Thoracic aorta (tissue), 2 donors: ENCODE measurements around the gene TMEM100. TPM values are rescaled to one million over a fixed set of nuclear protein-coding genes. Genes with fewer than 3 reads are reported as not detected.

Source experiments
- ATAC-seq: fragments of 150-250 bp; one replicate; pipeline ENCODE4 v1.8.0; 2017; ENCODE audit warnings: low read depth; ENCODE audit not compliant: insufficient number of reproducible peaks, low FRiP score
- DNase-seq: peaks from one replicate; pipeline ENCODE4 v3.0.0-alpha.2; 2020; ENCODE audit warnings: low spot score
- H3K27ac ChIP-seq, 2 donors: fragments of 200-600 bp; sonication (generic); 1 replicate in 1 of 2; 2 replicates in 1 of 2; pipeline ENCODE4 v1.5.1; 2016; ENCODE audit warnings: mild to moderate bottlenecking in 2 of 2, moderate library complexity in 2 of 2
- H3K27me3 ChIP-seq: fragments of 200-600 bp; sonication (generic); replicated peaks from 2 replicates; pipeline ENCODE4 v1.6.0; 2016; ENCODE audit warnings: mild to moderate bottlenecking; ENCODE audit not compliant: insufficient read depth
- H3K36me3 ChIP-seq: fragments of 200-600 bp; sonication (generic); one replicate; pipeline ENCODE4 v1.5.1; 2016
- H3K4me1 ChIP-seq, 2 donors: fragments of 200-600 bp; sonication (generic); 1 replicate in 1 of 2; 2 replicates in 1 of 2; pipeline versions ENCODE4 v1.5.1 to v1.6.0; 2016; ENCODE audit warnings: low read depth in 2 of 2, mild to moderate bottlenecking in 1 of 2; ENCODE audit not compliant: control insufficient read depth in 1 of 2
- H3K4me3 ChIP-seq: fragments of 200-600 bp; sonication (generic); 2 replicates; pipeline ENCODE4 v1.5.1; 2016; ENCODE audit warnings: mild to moderate bottlenecking
- H3K9me3 ChIP-seq: fragments of 200-600 bp; sonication (generic); 2 replicates; pipeline ENCODE4 v1.5.1; 2016
- total RNA-seq, 2 donors: library from RNA; depleted of rRNA; stranded (reverse); fragments of >200 nt; gene quantifications; one replicate each; pipeline versions ENCODE4 v1.1.0 to v1.2.3, GENCODE V29; 2016
- TF ChIP-seq, protein P1 (sequence below): fragments of 200-600 bp; sonication (generic); IDR thresholded peaks from one replicate; pipeline ENCODE4 v1.5.1; 2019; ENCODE audit warnings: antibody characterized with exemption

The TMEM100 gene
- 10 to 100 TPM in 1 of 2 donors, 1 to 10 TPM in 1; 2.2 to 10.7 TPM for total RNA-seq

DNA sequence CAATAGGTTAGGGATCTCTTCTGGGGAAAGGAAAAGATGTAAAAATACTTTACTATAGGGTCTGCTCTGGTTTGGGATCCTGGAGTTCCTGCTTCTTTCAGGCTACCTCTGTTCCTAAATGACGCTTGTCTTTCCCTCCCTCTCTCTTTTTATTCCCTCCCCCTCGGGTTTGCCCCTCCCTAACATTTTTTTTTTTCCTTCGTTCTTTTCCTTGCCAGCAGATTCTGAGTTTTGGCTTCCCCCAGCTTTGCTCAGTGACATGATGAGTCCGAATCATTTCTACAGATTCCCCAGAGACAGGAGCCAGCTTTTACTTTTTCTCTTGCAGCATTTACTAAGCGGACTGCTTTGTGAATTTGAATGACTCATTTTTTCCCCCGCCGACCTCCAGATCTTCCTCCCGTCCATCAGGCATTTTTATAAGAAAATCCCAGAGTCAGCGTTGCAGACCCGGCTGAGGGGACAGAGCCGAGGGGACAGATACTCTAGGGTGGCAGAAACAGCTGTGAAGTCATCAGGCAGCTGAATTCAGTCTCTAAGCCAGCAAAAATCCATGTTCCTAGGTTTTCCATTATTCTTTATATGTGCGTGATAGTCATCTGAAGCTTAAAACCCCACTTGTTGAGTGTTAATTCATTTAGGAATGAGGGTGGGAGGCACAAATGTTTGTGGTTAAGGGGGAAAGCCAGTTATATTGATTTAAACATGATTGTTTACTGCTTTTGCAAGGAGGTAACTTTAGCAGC lies at the start of gene TMEM100:
Gene TMEM100 (minus strand): TSS at position 123 of the 746 bp plus-strand sequence. CDS start 1,794 bp downstream, outside the sequence.
- Histone ChIP-seq H3K27me3 (no peaks in the 10 kb centered on the region), H3K4me1 (peaks cover 6 to 46% of the 10 kb centered on the region in 2 donors), H3K9me3 (no peaks in the 10 kb centered on the region), H3K4me3 (peak within 1 kb of the TSS; percentile 51), H3K27ac (peak within 1 kb of the TSS in 1 of 2 donors; percentile 29), H3K36me3 (no peaks in the 10 kb centered on the region)
- no peak for DNase-seq
- no peak for ATAC-seq
- TF ChIP-seq, protein P1, sequence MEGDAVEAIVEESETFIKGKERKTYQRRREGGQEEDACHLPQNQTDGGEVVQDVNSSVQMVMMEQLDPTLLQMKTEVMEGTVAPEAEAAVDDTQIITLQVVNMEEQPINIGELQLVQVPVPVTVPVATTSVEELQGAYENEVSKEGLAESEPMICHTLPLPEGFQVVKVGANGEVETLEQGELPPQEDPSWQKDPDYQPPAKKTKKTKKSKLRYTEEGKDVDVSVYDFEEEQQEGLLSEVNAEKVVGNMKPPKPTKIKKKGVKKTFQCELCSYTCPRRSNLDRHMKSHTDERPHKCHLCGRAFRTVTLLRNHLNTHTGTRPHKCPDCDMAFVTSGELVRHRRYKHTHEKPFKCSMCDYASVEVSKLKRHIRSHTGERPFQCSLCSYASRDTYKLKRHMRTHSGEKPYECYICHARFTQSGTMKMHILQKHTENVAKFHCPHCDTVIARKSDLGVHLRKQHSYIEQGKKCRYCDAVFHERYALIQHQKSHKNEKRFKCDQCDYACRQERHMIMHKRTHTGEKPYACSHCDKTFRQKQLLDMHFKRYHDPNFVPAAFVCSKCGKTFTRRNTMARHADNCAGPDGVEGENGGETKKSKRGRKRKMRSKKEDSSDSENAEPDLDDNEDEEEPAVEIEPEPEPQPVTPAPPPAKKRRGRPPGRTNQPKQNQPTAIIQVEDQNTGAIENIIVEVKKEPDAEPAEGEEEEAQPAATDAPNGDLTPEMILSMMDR: no peak

- Histone ChIP-seq H3K9me3 (no peaks in the 10 kb centered on the region), H3K4me1 (no peaks in the 10 kb centered on the region), H3K36me3 (peaks cover 26% of the 10 kb centered on the region), H3K4me3 (no peak overlapping the region), H3K27ac (no peak overlapping the region), H3K27me3 (no peaks in the 10 kb centered on the region)
- TF ChIP-seq, protein P1: no peak
- no peak for ATAC-seq
- no peak for DNase-seq
Measured at GRCh38 chr17:55772086-55772485, 49.4 kb upstream of the TMEM100 start.

DNA sequence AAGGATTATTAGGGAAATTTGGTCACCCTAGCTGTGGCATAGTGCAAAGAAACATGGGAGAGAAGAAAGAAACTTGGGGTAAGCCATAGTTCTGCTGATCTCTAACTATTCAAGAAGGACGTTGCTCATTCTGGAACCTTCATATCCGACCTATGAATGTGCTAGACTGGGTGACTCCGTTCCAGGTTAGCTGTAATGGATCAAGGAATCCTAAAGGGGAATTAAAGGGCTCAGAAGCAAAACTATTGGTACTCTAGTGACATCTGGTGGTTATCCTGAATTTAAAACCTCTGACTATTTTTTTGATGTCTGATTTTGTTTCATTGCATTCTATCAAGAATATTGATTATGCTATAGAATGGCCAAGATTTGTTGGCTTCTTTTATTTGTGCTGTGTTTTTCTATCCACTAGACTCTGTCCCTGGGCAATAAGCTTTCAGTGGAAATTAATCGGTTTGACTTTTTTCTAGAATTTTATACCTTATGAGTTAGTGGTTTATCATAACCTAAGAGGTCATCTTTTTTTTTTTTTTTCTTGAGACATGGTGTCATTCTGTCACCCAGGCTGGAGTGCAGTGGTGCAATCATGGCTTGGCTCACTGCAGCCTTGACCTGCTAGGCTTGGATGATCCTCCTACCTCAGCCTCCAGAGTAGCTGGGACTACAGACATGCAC lies 47.7 kb upstream of the TMEM100 start:
- H3K4me1 ChIP-seq: no peaks in the 10 kb centered on the region
- H3K4me3 ChIP-seq: no peak overlapping the region
- no peaks in the 10 kb centered on the region for H3K9me3 ChIP-seq
- H3K27me3 ChIP-seq: no peaks in the 10 kb centered on the region
- TF ChIP-seq, protein P1: peak; percentile 57
- peaks cover 19% of the 10 kb centered on the region for H3K36me3 ChIP-seq
- no peak overlapping the region for H3K27ac ChIP-seq
- no peak for ATAC-seq
- no peak for DNase-seq

GRCh38 chr17:55769625-55770000 lies 46.9 kb upstream of the TMEM100 start:
- Histone ChIP-seq H3K4me3 (no peak overlapping the region), H3K9me3 (no peaks in the 10 kb centered on the region), H3K27ac (no peak overlapping the region), H3K4me1 (no peaks in the 10 kb centered on the region), H3K27me3 (no peaks in the 10 kb centered on the region), H3K36me3 (peaks cover 19% of the 10 kb centered on the region)
- DNase-seq (no peak), ATAC-seq (peak; percentile 37)
- TF ChIP-seq, protein P1: no peak

- DNase-seq: no peak
- Histone ChIP-seq H3K9me3 (no peaks in the 10 kb centered on the region), H3K27me3 (no peaks in the 10 kb centered on the region), H3K27ac (no peak overlapping the region), H3K4me3 (no peak overlapping the region), H3K36me3 (peaks cover 19% of the 10 kb centered on the region), H3K4me1 (no peaks in the 10 kb centered on the region)
- TF ChIP-seq, protein P1: no peak
- no peak for ATAC-seq
Measured at GRCh38 chr17:55768936-55769624, 46.4 kb upstream of the TMEM100 start.
